KMS-11 (cell line): ENCODE data around the gene EFL1.

Source experiments
- H2AFZ ChIP-seq: fragments of 200-600 bp; sonication (generic); 2 replicates; pipeline ENCODE4 v1.6.1; 2016; ENCODE audit warnings: antibody characterized with exemption, mixed run types, low read depth
- H3K27ac ChIP-seq: fragments of 200-600 bp; sonication (generic); 2 replicates; pipeline ENCODE4 v1.6.1; 2016; ENCODE audit warnings: mild to moderate bottlenecking, mixed run types
- H3K27me3 ChIP-seq: fragments of 200-600 bp; sonication (generic); 2 replicates; pipeline ENCODE4 v1.6.1; 2017; ENCODE audit warnings: mild to moderate bottlenecking, low read depth, mixed run types, moderate library complexity; ENCODE audit not compliant: insufficient read depth
- H3K36me3 ChIP-seq: fragments of 200-600 bp; sonication (generic); 2 replicates; pipeline ENCODE4 v1.6.1; 2017; ENCODE audit warnings: mild to moderate bottlenecking, mixed run types; ENCODE audit not compliant: insufficient read depth
- H3K4me1 ChIP-seq: fragments of 200-600 bp; sonication (generic); 2 replicates; pipeline ENCODE4 v1.6.1; 2016; ENCODE audit warnings: mild to moderate bottlenecking, low read depth, mixed run types; ENCODE audit not compliant: poor library complexity, severe bottlenecking
- H3K4me2 ChIP-seq: fragments of 200-600 bp; sonication (generic); 2 replicates; pipeline ENCODE4 v1.7.0; 2016; ENCODE audit warnings: mild to moderate bottlenecking, mixed run types
- H3K4me3 ChIP-seq: fragments of 200-600 bp; sonication (generic); IDR thresholded peaks from 2 replicates; pipeline ENCODE4 v1.6.1; 2017; ENCODE audit warnings: low read depth, low read length, mixed read lengths; ENCODE audit not compliant: insufficient read depth
- H3K79me2 ChIP-seq: fragments of 200-600 bp; sonication (generic); 2 replicates; pipeline ENCODE4 v1.6.1; 2016; ENCODE audit warnings: low read depth, mixed run types; ENCODE audit not compliant: insufficient read depth
- H3K9ac ChIP-seq: fragments of 200-600 bp; sonication (generic); 2 replicates; pipeline ENCODE4 v1.6.1; 2016; ENCODE audit warnings: mild to moderate bottlenecking, mixed run types
- H4K20me1 ChIP-seq: fragments of 200-600 bp; sonication (generic); 2 replicates; pipeline ENCODE4 v1.6.1; 2016; ENCODE audit warnings: mild to moderate bottlenecking, mixed run types; ENCODE audit not compliant: insufficient read depth
- CTCF ChIP-seq: fragments of 200-600 bp; sonication (generic); conservative IDR thresholded peaks from 2 replicates; pipeline ENCODE4 v1.6.1; 2017; ENCODE audit warnings: low read depth, mild to moderate bottlenecking, antibody characterized with exemption, low read length, moderate library complexity, mixed read lengths

The EFL1 gene

GRCh38 chr15:82132742-82133141 lies 129.8 kb downstream of the EFL1 start:
- TF ChIP-seq CTCF = no peak
- Histone ChIP-seq H3K4me2 (no peak overlapping the region), H3K9ac (no peak overlapping the region), H2AFZ (no peak overlapping the region), H4K20me1 (no peaks in the 10 kb centered on the region), H3K4me1 (no peaks in the 10 kb centered on the region), H3K4me3 (no peak overlapping the region), H3K36me3 (no peaks in the 10 kb centered on the region), H3K27ac (no peak overlapping the region), H3K79me2 (no peaks in the 10 kb centered on the region), H3K27me3 (no peaks in the 10 kb centered on the region)

- no peak overlapping the region for H2AFZ ChIP-seq
- H3K27me3 ChIP-seq = no peaks in the 10 kb centered on the region
- H4K20me1 ChIP-seq = no peaks in the 10 kb centered on the region
- H3K4me1 ChIP-seq = no peaks in the 10 kb centered on the region
- H3K9ac ChIP-seq = no peak overlapping the region
- H3K79me2 ChIP-seq = no peaks in the 10 kb centered on the region
- H3K4me3 ChIP-seq = no peak overlapping the region
- H3K27ac ChIP-seq = no peak overlapping the region
- no peak overlapping the region for H3K4me2 ChIP-seq
- no peaks in the 10 kb centered on the region for H3K36me3 ChIP-seq
- no peak for TF ChIP-seq CTCF
These were observed 130.4 kb downstream of the EFL1 start for GRCh38 chr15:82132096-82132495.

- Histone ChIP-seq H3K4me1 (no peaks in the 10 kb centered on the region), H3K79me2 (no peaks in the 10 kb centered on the region), H2AFZ (no peak overlapping the region), H3K4me3 (no peak overlapping the region), H3K36me3 (no peaks in the 10 kb centered on the region), H4K20me1 (no peaks in the 10 kb centered on the region), H3K4me2 (no peak overlapping the region), H3K27me3 (no peaks in the 10 kb centered on the region), H3K27ac (no peak overlapping the region), H3K9ac (no peak overlapping the region)
- TF ChIP-seq CTCF = no peak
These were observed 132.3 kb downstream of the EFL1 start for GRCh38 chr15:82130248-82130647.

- Histone ChIP-seq H3K4me1 (no peaks in the 10 kb centered on the region), H3K4me3 (no peak overlapping the region), H3K27ac (no peak overlapping the region), H3K79me2 (no peaks in the 10 kb centered on the region), H3K9ac (no peak overlapping the region), H3K4me2 (no peak overlapping the region), H4K20me1 (no peaks in the 10 kb centered on the region), H3K27me3 (no peaks in the 10 kb centered on the region), H2AFZ (no peak overlapping the region), H3K36me3 (no peaks in the 10 kb centered on the region)
- no peak for TF ChIP-seq CTCF
These were observed 132.8 kb downstream of the EFL1 start for GRCh38 chr15:82129761-82130160.
